Heart left ventricle (tissue), 16 donors: ENCODE measurements around the gene GLUL. TPM values are rescaled to one million over a fixed set of nuclear protein-coding genes. Genes with fewer than 3 reads are reported as not detected.
"Not testable (repeated sequence)": the region's sequence is repeated elsewhere in the genome, so short reads cannot be mapped to it uniquely, and the experiment has no call there.

Experiments
- ATAC-seq, 4 donors: fragments of 200-7000 bp; cut with Tn5 transposase; one replicate each; pipeline ENCODE4 v1.9.1; 2020 to 2022; ENCODE audit warnings: moderate library complexity in 4 of 4, mild to moderate bottlenecking in 3 of 4, moderate number of reproducible peaks in 1 of 4
- DNase-seq, 5 donors: peaks; one replicate each; pipeline ENCODE4 v3.0.0-alpha.2; 2020
- H3K27ac ChIP-seq, 12 donors: fragments of 200-600 bp; sonication (generic) in 4 of 12; one replicate each; pipeline versions ENCODE4 v1.5.0 to v1.8.0; 2016 to 2022; ENCODE audit warnings: mild to moderate bottlenecking in 2 of 12
- H3K27me3 ChIP-seq, 9 donors: fragments of 200-600 bp; sonication (generic) in 2 of 9; one replicate each; pipeline versions ENCODE4 v1.5.1 to v1.8.0; 2016 to 2022; ENCODE audit warnings: mild to moderate bottlenecking in 3 of 9
- H3K36me3 ChIP-seq, 9 donors: fragments of 200-600 bp; sonication (generic) in 2 of 9; one replicate each; pipeline versions ENCODE4 v1.5.0 to v1.8.0; 2018 to 2022; ENCODE audit warnings: mild to moderate bottlenecking in 2 of 9
- H3K4me1 ChIP-seq, 12 donors: fragments of 200-600 bp; sonication (generic) in 4 of 12; one replicate each; pipeline versions ENCODE4 v1.5.0 to v1.8.0; 2016 to 2022; ENCODE audit warnings: mild to moderate bottlenecking in 3 of 12
- H3K4me3 ChIP-seq, 12 donors: fragments of 200-600 bp; sonication (generic) in 4 of 12; one replicate each; pipeline versions ENCODE4 v1.5.0 to v1.8.0; 2017 to 2022; ENCODE audit warnings: mild to moderate bottlenecking in 9 of 12, moderate library complexity in 4 of 12
- H3K9me3 ChIP-seq, 12 donors: fragments of 200-600 bp; sonication (generic) in 4 of 12; one replicate each; pipeline versions ENCODE4 v1.5.0 to v1.8.0; 2016 to 2022; ENCODE audit warnings: mild to moderate bottlenecking in 1 of 12
- CTCF ChIP-seq, 12 donors: fragments of 200-600 bp; sonication (generic) in 4 of 12; IDR thresholded peaks; one replicate each; pipeline versions ENCODE4 v1.5.0 to v1.8.0; 2018 to 2022; ENCODE audit warnings: antibody characterized with exemption in 12 of 12, mild to moderate bottlenecking in 5 of 12
- POLR2A ChIP-seq, 2 donors: fragments of 450-650 bp; IDR thresholded peaks; one replicate each; pipeline ENCODE4 v1.6.1; 2017; ENCODE audit warnings: antibody characterized with exemption in 2 of 2, mild to moderate bottlenecking in 2 of 2, moderate library complexity in 2 of 2
- WGBS, 4 donors: extraction: QIAGEN DNeasy Blood & Tissue Kit in 2 of 4; methylation state at CpG; one replicate each; pipeline versions ENCODE4 v1.1.5 to v1.1.7; 2013 to 2018; 5-methylcytosine and 5-hydroxymethylcytosine counted together
- intact Hi-C, 10 donors: fragments of 100-400 bp; cut with DNase I; formaldehyde crosslinking; loops; one replicate each; pipeline versions ENCODE4 v1.11.1 to v1.14.2; 2022
- polyA plus RNA-seq, 2 donors: library from polyadenylated mRNA; stranded (reverse); fragments of 200-250 nt; gene quantifications; one replicate each; pipeline ENCODE4 v1.2.3, GENCODE V29; 2013
- total RNA-seq, 9 donors: library from RNA; depleted of rRNA in 2 of 9; stranded (reverse); fragments of >200 nt in 2 of 9; fragmentation: NEBNext Ultra II Directional in 3 of 9; extraction: Animal tissue kit (Norgen Biotek cat#: 25700) in 3 of 9; gene quantifications; one replicate each; pipeline versions ENCODE4 v1.1.0 to v1.2.4, GENCODE V29; 2016 to 2023
- donor health status: ischemic (EF 13 %, LVEDD 7.1; RV severe dilation, severe dysfunction).
- donor health status: healthy with polysubstance abuse.
- donor health status: DM: no; HTN: yes; CAD: no.
- donor health status: DM: no; HTN: no; CAD: no.
- donor health status: ischemic (EF 25% LVEDD 6.9; RV normal size, moderate dysfunction).
- donor health status: ischemic (EF 25% LVEDD 5.7; RV mildly dilated, moderate dysfunction).
- donor health status: healthy.
- donor health status: DM: yes; HTN: yes; CAD: no.
- donor health status: ischemic (EF 35%, LVEDD 5.7; RV mildly dilated, moderate dysfunction).
- donor health status: nonischemic (EF 11% LVEDD 7.7; RV severe dilation, severe dysfunction).
- donor health status: DM: yes; HTN: yes; CAD: no.
- donor health status: PGD.
- donor health status: ischemic (EF 29% LVEDD 5.4; RV normal size, mild dysfunction).
- donor health status: nonischemic (EF 23%, LVEDD 6.1; RV moderate dilation, normal function).

GLUL gene
- total and polyA plus RNA-seq, 11 donors: 92.6 to 1,145 (median 520) TPM

DNA sequence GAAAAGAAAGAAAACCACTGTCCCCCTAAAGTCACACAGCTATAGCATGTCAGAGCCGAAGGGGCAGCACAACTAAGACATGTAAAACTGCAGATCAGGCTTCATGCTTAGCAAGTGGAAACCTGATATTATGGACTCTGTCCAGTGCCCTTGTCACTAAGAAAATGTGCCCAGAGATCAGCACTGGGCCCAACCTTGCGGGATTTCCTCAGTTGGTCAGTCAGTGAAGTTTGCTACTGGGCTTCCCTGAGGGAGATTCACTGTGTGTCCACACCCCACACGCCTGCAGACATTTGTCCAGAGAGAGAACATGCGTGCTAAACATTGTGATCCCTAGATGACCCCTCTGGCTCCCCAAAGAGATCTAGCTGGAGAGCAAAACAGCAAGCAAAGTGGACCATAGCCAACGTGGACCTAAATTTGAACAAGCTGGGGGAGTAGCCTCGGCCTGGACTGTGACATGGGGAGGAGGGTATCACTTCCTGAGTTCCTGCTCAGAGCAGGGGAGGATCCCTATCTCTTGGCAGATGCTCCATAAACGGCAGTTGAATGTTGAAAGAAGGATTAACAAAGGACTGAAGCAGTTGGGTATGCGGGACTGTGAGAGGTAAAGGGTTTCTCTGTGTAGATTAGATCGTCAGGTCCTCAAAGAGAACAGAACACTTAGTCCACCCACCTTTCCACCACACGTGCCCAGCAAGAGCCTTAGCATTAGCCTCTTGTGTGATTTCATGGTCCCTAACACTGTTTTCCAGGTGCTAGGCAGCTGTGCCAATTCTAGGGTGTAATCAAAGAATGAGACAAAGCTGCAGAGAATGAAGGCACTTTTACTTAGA lies 53.6 kb downstream of the GLUL start:
- TF ChIP-seq CTCF (IDR thresholded peaks at IDR 0.05) (no peak), POLR2A (IDR thresholded peaks at IDR 0.05) (no peak)
- peak; percentile 40 to 65 (median 44) for ATAC-seq
- Histone ChIP-seq H3K4me1 (peaks cover 0 to 23% (median 8%) of the 10 kb centered on the region in 12 donors), H3K27ac (peak overlapping the region in 2 of 12 donors; percentile 3 to 37), H3K36me3 (no peaks in the 10 kb centered on the region), H3K27me3 (no peaks in the 10 kb centered on the region), H3K4me3 (no peak overlapping the region), H3K9me3 (no peaks in the 10 kb centered on the region)
- intact Hi-C loops: loop anchor here in 2 of 10 donors (2.0 to 5.0 kb wide), 2 partner anchors 13 to 54 kb away; partner anchors contain the start of gene GLUL (in 1 of the 2)
- whole genome bisulfite sequencing, 4 donors: 24 to 33% (median 29%) methylated on average over 10 of the region's 10 CpGs
- DNase-seq: peak in 2 of 5 donors; percentile 13 to 43

- peaks cover 0 to 23% (median 8%) of the 10 kb centered on the region in 12 donors for H3K4me1 ChIP-seq
- no peaks in the 10 kb centered on the region for H3K27me3 ChIP-seq
- no peaks in the 10 kb centered on the region for H3K9me3 ChIP-seq
- ATAC-seq (no peak), DNase-seq (no peak)
- intact Hi-C loops: loop anchor here in 1 of 10 donors (5.0 kb wide), 1 partner anchor 56 kb away; the partner anchor contains the start of gene GLUL
- H3K27ac ChIP-seq: no peak overlapping the region
- no peak overlapping the region for H3K4me3 ChIP-seq
- H3K36me3 ChIP-seq: no peaks in the 10 kb centered on the region
- WGBS, 4 donors: 60 to 71% (median 65%) methylated on average over 16 of the region's 16 CpGs
- TF ChIP-seq POLR2A (IDR thresholded peaks at IDR 0.05): no peak
- TF ChIP-seq CTCF (IDR thresholded peaks at IDR 0.05): no peak
Observed at GRCh38 chr1:182335771-182336566, 55.6 kb downstream of the GLUL start.

DNA sequence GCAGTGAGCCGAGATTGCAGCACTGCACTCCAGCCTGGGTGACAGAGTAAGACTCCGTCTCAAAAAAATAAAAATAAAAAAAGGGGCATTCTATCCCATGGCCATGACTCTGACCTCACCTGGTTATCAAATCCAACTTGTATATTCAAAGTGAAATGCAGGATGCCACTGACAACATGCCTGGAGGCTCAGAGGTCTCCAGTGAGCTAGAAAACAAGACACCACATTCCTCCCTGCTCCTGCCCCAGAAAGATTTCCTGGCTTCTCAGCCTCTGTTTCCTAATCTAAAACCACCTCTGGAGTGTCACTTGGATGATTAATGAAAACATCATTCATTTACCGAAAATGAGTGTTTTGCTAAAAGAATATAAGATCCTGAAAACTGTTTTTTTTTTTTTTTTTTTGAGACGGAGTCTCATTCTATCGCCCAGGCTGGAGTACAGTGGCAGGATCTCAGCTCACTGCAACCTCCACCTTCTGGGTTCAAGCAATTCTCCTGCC lies 58.5 kb downstream of the GLUL start:
- H3K4me1 ChIP-seq: peaks cover 0 to 20% (median 5%) of the 10 kb centered on the region in 12 donors
- ATAC-seq, H3K36me3 ChIP-seq, H3K9me3 ChIP-seq, H3K27ac ChIP-seq, DNase-seq, H3K27me3 ChIP-seq, H3K4me3 ChIP-seq: not testable (repeated sequence)
- intact Hi-C loops: loop anchor here in 2 of 10 donors (5.0 kb wide), 1 partner anchor 59 kb away; the partner anchor contains the start of gene GLUL (in 2 of the 2)
- 93 to 98% (median 95%) methylated on average over 5 of the region's 5 CpGs for WGBS, 4 donors

DNA sequence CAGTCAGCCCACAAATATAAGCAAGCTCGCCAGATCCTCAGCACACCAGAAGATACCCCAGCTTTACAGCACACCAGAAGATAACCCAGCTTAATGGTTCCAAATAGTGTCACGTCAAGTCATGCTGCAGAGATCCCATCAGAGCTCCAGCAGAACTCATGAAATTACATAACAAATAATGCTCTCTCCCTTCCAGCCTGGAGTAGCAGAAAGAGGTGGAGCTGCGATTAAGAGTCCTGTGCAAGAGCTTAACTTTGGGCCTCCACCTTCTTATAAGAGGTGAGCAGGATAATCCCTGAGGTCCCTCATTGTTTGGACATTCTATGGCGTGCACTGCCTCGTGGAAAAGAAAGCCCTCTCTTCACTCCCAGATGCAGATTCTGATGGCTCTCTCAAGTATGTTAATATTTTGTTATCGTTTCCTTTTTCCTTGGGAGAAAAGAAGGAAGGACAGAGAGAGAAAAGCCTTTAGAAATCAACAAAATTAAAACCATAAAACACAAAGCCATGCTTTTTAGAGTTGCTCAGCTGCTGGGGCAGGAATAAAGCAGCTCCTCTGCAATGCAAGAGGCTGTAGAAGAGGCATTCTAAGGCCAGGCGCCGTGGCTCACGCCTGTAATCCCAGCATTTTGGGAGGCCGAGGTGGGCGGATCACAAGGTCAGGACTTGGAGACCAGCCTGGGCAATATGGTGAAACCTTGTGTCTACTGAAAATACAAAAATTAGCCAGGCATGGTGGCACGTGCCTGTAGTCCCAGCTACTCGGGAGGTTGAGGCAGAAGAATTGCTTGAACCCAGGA lies 59.1 kb downstream of the GLUL start:
- no peak for DNase-seq
- TF ChIP-seq CTCF (IDR thresholded peaks at IDR 0.05): no peak
- no peak for TF ChIP-seq POLR2A (IDR thresholded peaks at IDR 0.05)
- intact Hi-C loops: loop anchor here in 2 of 10 donors (5.0 kb wide), 1 partner anchor 60 kb away; the partner anchor contains the start of gene GLUL (in 2 of the 2)
- H3K9me3 ChIP-seq: no peaks in the 10 kb centered on the region
- H3K4me1 ChIP-seq: peaks cover 0 to 13% (median 0%) of the 10 kb centered on the region in 12 donors
- no peaks in the 10 kb centered on the region for H3K36me3 ChIP-seq
- no peak for ATAC-seq
- no peaks in the 10 kb centered on the region for H3K27me3 ChIP-seq
- WGBS, 4 donors: 78 to 84% (median 81%) methylated on average over 13 of the region's 13 CpGs
- no peak overlapping the region for H3K27ac ChIP-seq
- H3K4me3 ChIP-seq: no peak overlapping the region
